Left lung (tissue), 10 donors: ENCODE results near the gene MAN2B1. TPM values are rescaled to one million over a fixed set of nuclear protein-coding genes. Genes with fewer than 3 reads are reported as not detected.

Source experiments
- ATAC-seq: fragments of 200-7000 bp; cut with Tn5 transposase; one replicate; pipeline ENCODE4 v1.9.1; 2020; ENCODE audit warnings: moderate library complexity
- DNase-seq, 4 donors: peaks; one replicate each; pipeline ENCODE4 v3.0.0-alpha.2; 2013 to 2020
- H3K27ac ChIP-seq, 2 donors: fragments of 200-600 bp; sonication (generic) in 1 of 2; one replicate each; pipeline versions ENCODE4 v1.5.0 to v1.8.0; 2020 to 2021
- H3K27me3 ChIP-seq, 2 donors: fragments of 200-600 bp; sonication (generic) in 1 of 2; one replicate each; pipeline versions ENCODE4 v1.5.0 to v1.8.0; 2020 to 2021
- H3K36me3 ChIP-seq, 2 donors: fragments of 200-600 bp; sonication (generic) in 1 of 2; one replicate each; pipeline versions ENCODE4 v1.5.0 to v1.8.0; 2020 to 2021
- H3K4me1 ChIP-seq, 2 donors: fragments of 200-600 bp; one replicate each; pipeline ENCODE4 v1.8.0; 2021
- H3K4me3 ChIP-seq, 2 donors: fragments of 200-600 bp; sonication (generic) in 1 of 2; one replicate each; pipeline versions ENCODE4 v1.5.0 to v1.8.0; 2020 to 2021; ENCODE audit warnings: mild to moderate bottlenecking in 1 of 2
- H3K9me3 ChIP-seq, 2 donors: fragments of 200-600 bp; sonication (generic) in 1 of 2; one replicate each; pipeline versions ENCODE4 v1.5.0 to v1.8.0; 2020 to 2021
- CTCF ChIP-seq, 2 donors: fragments of 200-600 bp; sonication (generic) in 1 of 2; IDR thresholded peaks; one replicate each; pipeline versions ENCODE4 v1.5.0 to v1.8.0; 2021; ENCODE audit warnings: antibody characterized with exemption in 2 of 2
- intact Hi-C, 2 donors: fragments of 100-400 bp; cut with DNase I; formaldehyde crosslinking; loops; one replicate each; pipeline versions ENCODE4 v1.11.2 to v1.14.2; 2022
- polyA plus RNA-seq, 6 donors: library from polyadenylated mRNA; unstranded; fragments of 120-200 nt; gene quantifications; one replicate each; pipeline ENCODE4 v1.2.1, GENCODE V29; 2013; ENCODE audit not compliant: insufficient read length in 6 of 6
- total RNA-seq, 2 donors: library from RNA; stranded (reverse); fragmentation: NEBNext Ultra II Directional; extraction: Animal tissue kit (Norgen Biotek cat#: 25700); gene quantifications; one replicate each; pipeline ENCODE4 v1.2.1, GENCODE V29; 2021
- donor health status: DM: no; HTN: yes; CAD: no.
- donor health status: DM: no; HTN: no; CAD: no.

MAN2B1 gene
- total and polyA plus RNA-seq, 8 donors = 31.7 to 176 (median 40.2) TPM

GRCh38 chr19:12639901-12640613 lies 26.5 kb downstream of the MAN2B1 start:
- H3K27me3 ChIP-seq = no peaks in the 10 kb centered on the region
- peak; percentile 59 to 94 (median 84) for DNase-seq
- peaks cover 3 to 12% of the 10 kb centered on the region in 2 donors for H3K4me1 ChIP-seq
- peak; percentile 99 for ATAC-seq
- intact Hi-C loops = no loop called here
- no peak overlapping the region for H3K27ac ChIP-seq
- TF ChIP-seq CTCF (IDR thresholded peaks at IDR 0.05) = peak; percentile 83 to 85
- H3K4me3 ChIP-seq = peak overlapping the region in 1 of 2 donors; percentile 16
- peaks cover 0 to 17% of the 10 kb centered on the region in 2 donors for H3K36me3 ChIP-seq
- H3K9me3 ChIP-seq = no peaks in the 10 kb centered on the region

GRCh38 chr19:12638611-12639182 lies 27.8 kb downstream of the MAN2B1 start:
- ATAC-seq (no peak), DNase-seq (peak in 1 of 4 donors; percentile 55)
- peaks cover 0 to 5% of the 10 kb centered on the region in 2 donors for H3K36me3 ChIP-seq
- no peaks in the 10 kb centered on the region for H3K9me3 ChIP-seq
- intact Hi-C loops = no loop called here
- no peak for TF ChIP-seq CTCF (IDR thresholded peaks at IDR 0.05)
- no peak overlapping the region for H3K27ac ChIP-seq
- H3K4me1 ChIP-seq = peaks cover 3 to 12% of the 10 kb centered on the region in 2 donors
- H3K4me3 ChIP-seq = no peak overlapping the region
- no peaks in the 10 kb centered on the region for H3K27me3 ChIP-seq

DNA sequence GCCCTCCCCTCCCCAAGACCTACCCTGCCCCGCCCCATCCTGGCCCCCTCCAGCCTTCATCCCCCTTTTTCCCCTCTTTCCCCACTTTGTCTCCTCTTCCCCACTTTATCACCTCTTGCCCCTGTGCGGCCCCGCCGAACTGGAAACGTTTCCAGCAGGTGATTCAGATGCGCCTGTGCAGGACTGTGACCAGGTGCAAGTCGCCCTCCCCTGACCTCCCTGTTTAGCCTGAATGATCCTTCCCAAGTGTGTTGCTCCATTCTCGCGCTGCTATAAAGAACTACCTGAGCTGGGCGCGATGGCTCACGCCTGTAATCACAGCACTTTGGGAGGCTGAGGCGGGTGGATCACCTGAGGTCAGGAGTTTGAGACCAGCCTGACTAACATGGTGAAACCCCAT lies 29.9 kb downstream of the MAN2B1 start:
- H3K27ac ChIP-seq = no peak overlapping the region
- peaks cover 0 to 14% of the 10 kb centered on the region in 2 donors for H3K36me3 ChIP-seq
- no peak for ATAC-seq
- H3K9me3 ChIP-seq = no peaks in the 10 kb centered on the region
- H3K4me1 ChIP-seq = peaks cover 3 to 12% of the 10 kb centered on the region in 2 donors
- H3K27me3 ChIP-seq = no peaks in the 10 kb centered on the region
- TF ChIP-seq CTCF (IDR thresholded peaks at IDR 0.05) = no peak
- no peak overlapping the region for H3K4me3 ChIP-seq
- intact Hi-C loops = no loop called here
- peak in 1 of 4 donors; percentile 31 for DNase-seq

DNA sequence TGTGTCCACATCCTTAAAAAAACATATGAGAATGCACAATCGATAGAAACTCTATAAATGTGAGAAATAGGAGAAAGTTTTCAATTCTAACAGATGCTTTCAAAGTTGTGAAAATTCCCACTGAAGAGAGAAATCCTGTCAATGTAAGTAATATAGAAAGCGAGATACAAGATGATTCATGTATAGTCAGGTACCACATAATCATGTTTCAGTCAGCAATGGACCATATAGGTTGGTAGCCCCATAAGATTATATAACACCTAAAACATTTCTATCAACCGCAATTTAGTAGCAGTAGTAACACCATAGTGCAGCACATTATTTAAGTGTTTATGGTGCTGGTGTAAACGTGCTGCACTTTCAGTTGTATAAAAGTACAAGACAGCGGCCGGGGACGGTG lies 37.3 kb downstream of the MAN2B1 start:
- DNase-seq (no peak), ATAC-seq (no peak)
- Histone ChIP-seq H3K27ac (no peak overlapping the region), H3K4me1 (no peaks in the 10 kb centered on the region), H3K9me3 (peaks cover 0 to 26% of the 10 kb centered on the region in 2 donors), H3K36me3 (peaks cover 19 to 87% of the 10 kb centered on the region in 2 donors), H3K27me3 (no peaks in the 10 kb centered on the region), H3K4me3 (no peak overlapping the region)
- no peak for TF ChIP-seq CTCF (IDR thresholded peaks at IDR 0.05)
- intact Hi-C loops = no loop called here
